GM12801 (cell line): ENCODE data around the gene IQCE.

Experiments
- TF ChIP-seq, protein P1 (sequence below): IDR thresholded peaks from one replicate; pipeline ENCODE4 v1.5.1; 2011; ENCODE audit warnings: control low read depth; ENCODE audit not compliant: insufficient read length; ENCODE audit errors: extremely low read depth

IQCE gene

DNA sequence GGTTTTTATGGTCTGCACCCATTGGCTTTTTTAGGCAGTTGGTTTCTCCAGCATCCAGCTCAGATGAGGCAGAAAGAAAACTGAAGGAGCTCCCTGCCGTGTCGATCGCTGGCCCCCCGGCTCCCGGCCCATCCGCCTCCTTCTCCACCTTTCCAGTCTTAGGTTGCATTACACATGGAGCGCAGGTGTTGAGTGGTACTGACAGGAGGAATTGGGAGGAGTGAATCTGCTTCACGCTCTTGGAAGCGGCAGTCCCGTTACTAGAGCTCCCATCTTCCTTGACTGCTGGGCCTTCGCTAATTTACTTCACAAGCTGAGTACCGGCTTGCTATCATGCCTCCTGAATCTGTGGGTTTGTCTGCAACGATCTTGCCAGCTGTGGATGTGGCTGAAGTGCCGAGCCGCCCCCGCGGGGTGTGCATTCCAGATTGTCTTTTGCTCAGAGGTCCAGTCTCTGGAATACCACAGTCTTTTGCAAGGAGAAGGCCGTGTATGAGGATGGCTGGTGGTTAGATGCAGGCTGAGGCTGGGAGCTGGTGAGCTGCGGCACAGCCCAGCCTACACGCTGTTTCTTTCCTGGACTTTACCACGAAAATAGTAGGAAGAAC lies 17.1 kb downstream of the IQCE start:
- TF ChIP-seq, protein P1, sequence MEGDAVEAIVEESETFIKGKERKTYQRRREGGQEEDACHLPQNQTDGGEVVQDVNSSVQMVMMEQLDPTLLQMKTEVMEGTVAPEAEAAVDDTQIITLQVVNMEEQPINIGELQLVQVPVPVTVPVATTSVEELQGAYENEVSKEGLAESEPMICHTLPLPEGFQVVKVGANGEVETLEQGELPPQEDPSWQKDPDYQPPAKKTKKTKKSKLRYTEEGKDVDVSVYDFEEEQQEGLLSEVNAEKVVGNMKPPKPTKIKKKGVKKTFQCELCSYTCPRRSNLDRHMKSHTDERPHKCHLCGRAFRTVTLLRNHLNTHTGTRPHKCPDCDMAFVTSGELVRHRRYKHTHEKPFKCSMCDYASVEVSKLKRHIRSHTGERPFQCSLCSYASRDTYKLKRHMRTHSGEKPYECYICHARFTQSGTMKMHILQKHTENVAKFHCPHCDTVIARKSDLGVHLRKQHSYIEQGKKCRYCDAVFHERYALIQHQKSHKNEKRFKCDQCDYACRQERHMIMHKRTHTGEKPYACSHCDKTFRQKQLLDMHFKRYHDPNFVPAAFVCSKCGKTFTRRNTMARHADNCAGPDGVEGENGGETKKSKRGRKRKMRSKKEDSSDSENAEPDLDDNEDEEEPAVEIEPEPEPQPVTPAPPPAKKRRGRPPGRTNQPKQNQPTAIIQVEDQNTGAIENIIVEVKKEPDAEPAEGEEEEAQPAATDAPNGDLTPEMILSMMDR: no peak

DNA sequence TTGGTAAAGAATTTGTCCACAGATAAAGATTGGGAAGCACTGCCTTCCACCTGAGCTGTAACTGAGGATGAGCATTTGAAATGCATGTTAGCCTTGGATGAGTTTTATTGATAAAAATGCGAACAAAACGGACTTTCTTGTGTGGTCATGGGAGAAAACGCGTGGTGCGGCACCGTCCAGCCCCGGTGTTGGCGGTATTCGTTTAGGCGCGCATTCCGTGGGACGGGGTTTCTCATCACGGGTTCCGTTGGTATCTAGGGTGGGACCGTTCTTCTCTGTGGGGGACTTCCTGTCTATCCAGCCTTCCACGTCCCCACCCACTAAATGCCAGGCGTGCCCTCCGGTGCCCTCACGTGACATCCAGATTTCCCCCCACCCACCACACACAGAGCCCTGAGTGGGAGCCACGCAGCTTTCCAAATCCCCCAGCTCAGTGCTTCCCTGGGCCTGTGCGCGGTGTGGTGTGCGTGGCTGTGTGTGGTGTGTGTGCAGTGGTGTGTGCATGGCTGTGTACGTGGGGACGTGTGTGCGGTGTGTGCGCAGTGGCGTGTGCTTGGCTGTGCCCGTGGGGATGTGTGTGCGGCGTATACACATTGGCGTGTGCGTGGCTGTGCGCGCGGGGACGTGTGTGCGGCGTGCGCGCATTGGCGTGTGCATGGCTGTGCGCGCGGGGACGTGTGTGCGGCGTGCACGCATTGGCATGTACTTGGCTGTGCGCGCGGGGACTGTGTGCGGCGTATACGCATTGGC lies 18.1 kb downstream of the IQCE start:
- TF ChIP-seq, protein P1: no peak

- TF ChIP-seq, protein P1: no peak
These were observed 19.3 kb downstream of the IQCE start for GRCh38 chr7:2577914-2578680.

DNA sequence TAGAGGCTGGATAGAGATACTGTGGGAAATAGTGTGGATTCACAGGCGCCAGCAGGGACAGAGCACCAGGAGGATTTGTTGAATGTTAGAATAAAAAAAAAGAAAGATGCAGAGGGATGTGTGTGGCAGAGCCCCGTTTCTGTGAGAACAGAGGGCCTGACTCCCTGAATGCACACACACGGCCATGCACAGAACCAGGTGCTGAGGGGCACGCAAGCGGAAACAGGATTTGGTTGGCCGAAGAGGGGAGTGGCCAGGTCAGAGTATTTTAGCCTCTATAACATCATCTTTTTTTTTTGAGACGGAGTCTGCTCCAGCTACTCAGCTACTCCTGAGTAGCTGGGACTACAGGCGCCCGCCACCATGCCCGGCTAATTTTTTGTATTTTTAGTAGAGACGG lies 21.9 kb downstream of the IQCE start:
- TF ChIP-seq, protein P1: no peak

- TF ChIP-seq, protein P1: no peak
These were observed 23.4 kb downstream of the IQCE start for GRCh38 chr7:2582006-2582735.

- TF ChIP-seq, protein P1: no peak
These were observed 25.2 kb downstream of the IQCE start for GRCh38 chr7:2583798-2584580.

DNA sequence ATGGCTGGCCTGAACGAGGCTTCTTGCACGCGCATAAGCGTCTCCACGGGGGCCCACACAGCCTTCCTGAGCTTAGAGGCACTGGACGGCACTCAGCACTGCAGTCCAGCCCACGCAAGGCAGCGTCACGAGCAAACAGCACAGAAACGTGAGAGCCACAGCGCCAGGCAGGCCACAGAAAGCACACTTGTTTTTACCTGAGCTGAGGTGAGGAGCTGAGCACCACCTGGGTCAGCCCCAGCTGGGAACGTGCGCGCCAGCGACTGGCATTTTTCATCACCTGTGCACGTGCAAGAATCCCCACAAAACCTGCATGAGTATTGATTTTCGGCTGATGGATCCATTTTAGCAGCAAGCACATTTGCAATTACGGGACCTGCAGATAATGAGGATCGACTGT lies 26.7 kb downstream of the IQCE start:
- TF ChIP-seq, protein P1: no peak
